Activated CD4-positive, alpha-beta T cell treated with anti-CD3 and anti-CD28 coated beads, Interleukin-2, amount 50 U/mL, for 16 hours (primary cell): ENCODE measurements around the gene MAGOH.
"Not testable (repeated sequence)": the region's sequence is repeated elsewhere in the genome, so short reads cannot be mapped to it uniquely, and the experiment has no call there.

ENCODE experiments used
- DNase-seq: peaks from one replicate; pipeline ENCODE4 v3.0.0-alpha.2; 2020

Gene MAGOH

DNA sequence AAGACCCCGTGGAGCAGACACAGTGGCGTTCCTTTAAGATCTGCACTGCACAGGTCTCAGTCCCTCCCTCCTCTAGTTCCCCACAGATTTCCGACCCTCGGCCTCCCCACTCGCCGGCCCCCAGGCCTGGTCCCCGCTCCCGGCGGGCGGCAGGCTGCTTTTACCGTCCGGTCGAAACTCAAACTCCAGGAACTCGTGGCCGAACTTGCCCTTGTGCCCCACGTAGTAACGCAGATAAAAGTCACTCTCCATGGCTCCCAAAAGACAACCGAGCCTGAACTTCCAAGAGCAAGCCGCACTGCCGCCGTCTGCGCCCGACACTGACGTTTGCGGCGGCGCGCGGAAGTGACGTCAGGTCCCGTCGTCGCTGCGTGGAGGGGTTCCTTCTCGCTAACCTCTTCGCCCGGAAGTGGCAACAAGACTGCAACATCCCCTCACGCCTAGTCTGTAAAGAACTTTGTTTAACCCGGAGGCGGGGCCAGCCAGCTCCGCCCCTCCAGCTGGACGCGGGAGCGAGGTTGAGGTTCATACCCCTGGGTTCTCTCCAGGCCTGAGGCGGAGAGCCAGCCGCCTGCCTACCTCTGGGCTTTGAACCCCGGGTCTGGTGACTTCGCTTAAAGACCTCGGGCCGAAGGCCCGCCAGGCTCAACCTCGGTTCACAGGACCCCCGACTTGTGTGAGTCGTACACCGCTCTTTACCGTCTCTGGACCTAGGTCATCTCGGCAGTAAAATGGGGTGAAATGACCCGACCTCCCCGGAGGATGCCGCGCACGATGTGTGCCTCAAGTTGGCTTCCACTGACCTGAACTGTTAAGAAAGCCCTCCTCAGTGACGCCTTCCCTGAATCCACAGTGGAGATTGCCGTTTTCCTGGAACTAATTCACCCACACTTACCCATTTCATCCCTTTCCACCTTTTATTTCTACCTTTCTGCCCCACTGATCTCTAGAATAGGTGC, at the start of gene MAGOH:
MAGOH (minus strand) TSS at position 322 of the 959 bp plus-strand sequence; CDS start at position 252, 70 bp downstream.
- peak; percentile 97 for DNase-seq

DNA sequence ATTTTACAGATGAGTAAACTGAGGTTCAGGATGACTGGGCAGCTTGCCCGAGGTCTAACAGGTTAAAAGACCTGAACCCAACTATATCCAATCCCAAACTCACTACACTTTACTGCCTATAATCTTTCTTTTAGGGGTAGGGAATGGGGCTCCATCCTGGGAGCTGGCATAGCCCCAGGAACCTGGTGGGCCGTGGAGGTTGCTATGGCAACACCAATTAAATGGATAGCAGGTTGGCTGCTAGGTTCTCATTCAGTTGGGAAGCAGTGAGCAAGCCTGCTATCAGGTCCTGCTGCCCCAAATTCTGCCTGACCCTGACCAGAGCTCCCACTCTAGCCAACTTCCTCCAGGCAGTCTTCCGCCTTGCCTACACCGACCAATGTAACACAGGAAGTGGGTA, 48.6 kb upstream of the MAGOH start:
- no peak for DNase-seq

DNA sequence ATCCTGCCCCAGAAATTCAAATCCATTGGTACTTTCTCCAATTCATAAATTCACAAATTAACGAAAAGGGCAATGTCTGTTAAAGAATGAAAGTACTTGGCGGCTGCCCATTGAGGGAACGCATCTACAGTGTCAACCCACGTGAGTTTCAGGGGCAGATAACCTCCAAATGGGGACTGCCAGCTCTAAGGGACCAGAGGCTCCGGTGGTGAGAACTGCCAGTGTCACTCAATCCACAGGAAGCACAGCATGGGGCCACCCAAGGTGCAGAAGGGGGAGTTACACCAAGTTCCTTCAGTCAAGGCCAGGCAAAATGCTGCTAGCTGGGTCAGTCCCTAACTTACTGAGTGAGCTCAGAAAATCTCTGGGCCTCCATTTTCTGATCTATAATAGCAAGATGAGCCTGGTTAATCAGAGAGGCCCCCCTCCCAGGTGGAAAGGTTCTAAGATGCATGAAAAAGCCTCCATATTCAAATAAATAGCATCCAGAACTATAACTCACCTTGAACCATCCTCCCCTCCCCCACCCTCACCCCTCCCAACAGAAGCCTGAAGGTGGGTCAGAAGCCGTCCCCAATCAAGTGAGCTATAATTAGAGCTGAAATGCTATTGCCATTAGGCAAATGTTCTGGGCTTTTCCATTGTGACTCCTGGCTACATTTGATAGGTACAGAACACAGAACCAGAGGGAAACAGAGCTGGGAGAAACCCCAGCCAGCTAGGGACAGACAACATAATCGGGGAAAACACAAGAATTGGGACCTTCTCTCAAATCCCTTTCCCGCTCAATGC, 47.8 kb upstream of the MAGOH start:
- no peak for DNase-seq

DNA sequence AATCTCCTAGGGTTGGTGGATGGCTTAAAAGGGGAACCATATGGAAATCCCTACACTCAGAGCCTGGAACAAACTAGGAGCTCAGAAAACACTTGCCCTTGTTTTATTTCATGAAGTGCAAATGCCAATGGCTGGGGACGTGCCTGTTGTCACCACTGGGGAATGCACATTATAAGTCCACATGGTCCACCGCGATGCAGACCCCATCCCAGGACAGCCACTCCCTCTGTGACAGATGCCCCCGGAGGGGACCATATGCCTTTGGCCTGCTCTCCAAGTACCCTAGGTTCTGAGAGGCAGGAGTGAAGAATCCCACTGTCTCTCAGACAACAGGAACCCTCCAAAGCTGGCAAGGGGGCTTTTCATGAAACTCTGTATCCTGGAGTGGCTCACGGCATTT, 47.2 kb upstream of the MAGOH start:
- no peak for DNase-seq

DNA sequence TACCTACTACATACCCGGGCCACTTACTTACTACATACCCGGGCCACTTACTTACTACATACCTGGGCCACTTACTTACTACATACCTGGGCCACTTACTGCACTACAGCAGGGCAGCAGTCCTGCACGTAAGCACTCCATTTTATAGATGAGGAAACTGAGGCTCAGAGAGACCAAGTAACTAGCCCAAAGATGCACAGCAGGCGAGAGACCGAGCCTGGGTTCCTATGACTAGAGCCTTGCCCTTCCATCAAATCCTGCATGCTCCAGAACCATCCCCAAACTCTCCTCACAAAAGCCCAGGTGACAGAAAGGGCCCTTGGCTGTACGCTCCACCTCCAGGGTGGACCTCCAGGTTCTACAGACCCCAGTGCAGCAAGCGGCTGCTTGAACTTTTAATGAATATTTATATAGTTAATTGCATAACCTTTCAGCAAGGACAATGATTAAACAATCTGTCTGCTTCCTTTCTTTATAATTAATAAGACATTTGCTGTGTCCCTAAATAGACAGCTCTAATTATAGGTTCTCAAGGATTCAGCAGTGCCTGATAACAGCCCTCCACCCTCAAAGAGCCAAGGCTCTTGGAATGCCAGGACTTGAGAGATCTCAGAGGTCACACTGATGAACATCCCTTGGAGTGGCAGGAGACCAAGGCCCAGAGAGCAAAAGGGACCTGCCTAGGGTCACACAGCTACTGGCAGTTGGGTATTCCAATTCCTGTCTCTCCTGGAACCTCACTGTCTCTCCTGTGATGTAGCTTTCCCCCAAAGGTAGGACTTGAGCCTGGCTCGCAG, 46.1 kb upstream of the MAGOH start:
- no peak for DNase-seq

DNA sequence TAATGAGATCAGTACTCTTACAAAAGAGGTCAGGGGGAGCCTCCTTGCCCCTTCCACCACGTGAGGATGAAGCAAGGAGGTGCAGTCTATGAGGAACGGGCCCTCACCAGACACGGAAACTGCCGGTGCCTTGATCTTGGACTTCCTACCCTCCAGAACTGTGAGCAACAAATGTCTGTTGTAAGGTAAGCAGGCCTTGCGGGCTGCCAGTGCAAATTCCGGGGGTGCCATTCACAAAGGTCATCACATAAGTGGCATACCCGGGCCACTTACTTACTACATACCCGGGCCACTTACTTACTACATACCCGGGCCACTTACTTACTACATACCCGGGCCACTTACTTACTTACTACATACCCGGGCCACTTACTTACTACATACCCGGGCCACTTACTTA, 44.8 kb upstream of the MAGOH start:
- DNase-seq, result not testable (repeated sequence)

DNA sequence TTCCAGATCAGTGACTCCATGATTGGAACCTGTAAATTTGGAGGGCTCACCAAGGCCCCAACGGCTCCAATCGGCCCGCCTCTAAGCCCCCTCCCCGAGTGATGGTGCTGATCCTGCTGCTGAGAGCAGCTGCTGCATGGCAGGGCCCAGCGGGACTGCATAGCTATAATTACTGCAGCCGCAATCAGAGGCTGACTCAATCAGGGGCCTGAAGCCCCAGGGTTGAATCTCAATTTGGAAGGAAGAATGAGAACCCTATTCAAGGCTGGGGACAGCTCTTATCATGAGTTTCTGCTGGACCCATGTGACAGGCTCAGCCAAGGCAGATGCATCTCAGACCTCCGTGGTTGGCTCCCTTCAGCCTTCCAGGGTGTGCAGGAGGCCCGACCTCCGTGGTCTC, 42.8 kb upstream of the MAGOH start:
- no peak for DNase-seq

DNA sequence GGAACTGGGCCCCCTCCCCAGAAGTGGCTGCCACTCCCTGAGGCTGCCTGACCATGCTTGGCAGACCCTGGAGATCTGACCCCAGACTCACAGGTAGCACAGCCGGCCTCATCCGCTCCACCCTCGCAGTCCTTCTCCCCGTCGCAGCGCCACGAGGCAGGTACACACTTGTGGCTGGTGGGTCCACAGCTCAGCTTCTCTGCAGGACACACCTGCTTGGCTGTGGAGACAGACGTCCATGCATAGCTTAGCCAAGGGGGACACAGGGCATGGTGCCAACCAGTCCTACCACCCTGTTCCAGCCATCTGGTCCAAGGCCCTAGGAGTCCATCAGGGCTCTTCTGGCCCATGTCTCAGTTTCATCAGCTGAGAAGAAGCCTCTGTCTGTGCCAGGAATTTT, 42.2 kb upstream of the MAGOH start:
- no peak for DNase-seq

DNA sequence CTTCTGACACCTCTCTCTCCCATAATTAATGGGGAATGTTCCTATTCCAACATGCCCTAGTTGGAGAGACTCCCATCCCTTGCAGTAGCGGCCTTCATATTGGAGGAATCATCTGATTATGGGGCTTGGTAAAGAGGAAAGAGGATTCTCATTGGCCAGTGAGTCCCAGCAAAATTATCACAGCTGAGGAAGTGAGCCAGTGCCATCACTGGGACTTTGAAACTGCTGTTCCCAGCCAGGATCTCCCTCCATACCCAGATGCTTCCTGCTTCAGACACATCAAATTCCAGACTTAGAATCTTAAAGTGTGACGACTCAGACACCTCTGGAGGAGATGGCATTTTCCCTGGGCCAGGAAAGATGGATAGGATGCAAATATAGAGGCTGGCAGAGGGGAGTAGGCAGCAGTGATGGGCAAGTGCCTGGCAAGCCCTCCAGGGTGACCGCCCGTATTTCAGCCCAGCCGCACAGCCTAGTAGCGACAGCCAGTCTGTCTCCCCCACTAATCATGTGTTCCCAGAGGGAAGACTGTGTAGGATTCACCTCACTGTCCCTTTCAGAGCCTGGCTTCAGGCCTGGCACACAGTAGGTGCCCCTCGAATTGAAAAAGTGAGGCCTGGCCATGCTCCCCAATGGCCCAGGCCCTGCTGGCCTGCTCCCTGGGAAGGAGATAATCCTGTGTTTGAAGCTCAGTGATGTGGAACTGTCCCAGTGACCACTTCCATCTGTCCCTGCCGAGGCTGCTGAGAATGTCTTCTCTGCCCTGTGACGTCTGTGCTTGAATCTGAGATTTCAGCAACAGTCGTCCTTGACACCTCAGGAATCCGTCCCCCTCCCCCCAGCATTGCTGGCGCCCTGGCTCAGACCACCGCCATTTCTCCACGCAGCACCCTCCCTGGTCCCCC, 41.2 kb upstream of the MAGOH start:
- DNase-seq, result no peak

DNA sequence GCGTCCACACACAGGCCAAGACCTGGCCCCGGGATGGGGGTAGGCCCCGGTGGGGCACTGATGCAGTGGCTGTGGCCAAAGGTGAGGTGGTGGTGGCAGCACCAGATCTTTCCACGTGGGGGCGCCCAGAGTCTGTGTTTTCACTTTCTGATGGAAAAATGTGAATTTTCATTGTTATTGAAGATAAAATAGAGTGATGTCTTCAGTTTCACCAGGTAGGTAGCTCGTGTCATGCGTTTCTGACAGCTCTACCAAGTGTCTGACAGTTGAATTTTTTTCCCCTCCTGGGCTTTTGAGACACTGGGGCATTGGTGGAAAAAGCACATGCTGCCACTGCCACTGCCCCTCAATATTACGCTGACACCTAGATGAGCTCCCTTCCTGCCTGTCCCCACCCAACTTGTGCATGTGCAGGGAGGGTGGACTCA, 40.0 kb upstream of the MAGOH start:
- DNase-seq, result peak; percentile 52

DNA sequence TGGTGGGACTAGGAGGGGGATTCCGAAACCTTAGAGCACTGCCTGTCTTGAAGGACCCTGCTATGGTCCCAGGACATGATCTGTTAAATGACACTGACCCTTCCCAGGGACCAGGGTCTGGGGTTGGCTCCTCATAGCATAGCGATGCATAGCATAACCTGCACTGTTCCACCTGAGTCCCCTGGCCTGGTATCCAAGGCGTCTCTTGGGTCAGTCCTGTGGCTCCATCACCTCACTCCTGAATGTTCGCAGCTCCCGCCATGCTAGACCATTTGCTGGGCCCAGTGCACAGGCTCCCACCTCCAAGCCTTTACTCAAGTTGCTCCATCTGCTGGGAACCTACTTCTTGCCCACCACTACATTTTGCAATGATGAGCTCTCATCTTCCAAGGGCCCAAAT, 39.0 kb upstream of the MAGOH start:
- DNase-seq, result no peak

DNA sequence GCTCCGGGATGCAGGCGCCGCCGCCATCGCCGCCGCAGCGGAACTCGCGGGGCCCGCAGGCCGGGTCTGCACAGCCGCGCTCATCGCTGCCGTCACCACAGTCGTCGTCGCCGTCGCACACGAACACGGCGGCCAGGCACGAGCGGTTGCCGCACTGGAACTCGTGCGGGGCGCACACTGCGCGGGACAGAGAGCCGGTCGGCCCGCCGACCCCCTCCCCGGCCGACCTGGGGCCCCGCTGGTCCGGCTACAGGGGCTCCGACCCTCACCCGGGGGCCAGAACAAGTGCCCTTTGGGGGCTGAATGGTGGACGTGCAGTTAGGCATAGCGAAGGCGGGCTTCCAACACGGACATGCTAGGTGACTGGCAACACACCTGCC, 38.6 kb upstream of the MAGOH start:
- DNase-seq, result no peak

DNA sequence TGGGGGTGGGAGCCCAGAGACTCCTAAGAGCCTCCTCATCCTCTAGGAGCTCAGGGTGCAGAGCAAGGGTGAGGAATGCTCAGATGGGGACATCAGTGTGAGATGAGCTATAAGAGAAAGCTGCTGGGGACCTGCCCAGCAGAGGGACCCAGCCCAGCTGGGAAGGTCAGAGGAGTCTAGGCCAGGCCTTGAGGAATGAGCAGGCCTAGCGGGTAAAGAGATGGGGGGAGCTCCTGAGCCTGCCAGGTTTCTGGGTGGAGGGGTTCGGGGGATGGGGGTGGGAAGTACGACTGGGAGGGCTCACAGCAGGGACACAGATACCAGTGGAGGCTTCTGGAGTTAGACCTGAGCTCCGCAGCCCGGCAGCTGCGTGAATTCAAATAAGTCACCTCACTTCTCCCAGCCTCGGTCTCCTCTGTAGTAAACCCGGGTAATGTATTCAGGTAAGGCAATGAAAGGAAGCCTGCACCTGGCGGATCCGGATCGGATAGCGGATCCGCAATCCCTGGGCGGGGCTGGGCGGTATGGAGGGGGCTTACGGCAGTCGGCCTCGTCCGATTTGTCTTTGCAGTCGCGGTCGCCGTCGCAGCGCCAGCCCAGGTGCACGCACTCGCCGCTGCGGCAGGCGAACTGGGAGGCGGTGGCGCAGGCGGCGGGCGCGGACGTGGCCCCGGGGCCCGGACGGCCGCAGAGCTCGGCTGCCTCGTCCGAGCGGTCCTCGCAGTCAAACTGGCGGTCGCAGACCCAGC, 38.0 kb upstream of the MAGOH start:
- no peak for DNase-seq

DNA sequence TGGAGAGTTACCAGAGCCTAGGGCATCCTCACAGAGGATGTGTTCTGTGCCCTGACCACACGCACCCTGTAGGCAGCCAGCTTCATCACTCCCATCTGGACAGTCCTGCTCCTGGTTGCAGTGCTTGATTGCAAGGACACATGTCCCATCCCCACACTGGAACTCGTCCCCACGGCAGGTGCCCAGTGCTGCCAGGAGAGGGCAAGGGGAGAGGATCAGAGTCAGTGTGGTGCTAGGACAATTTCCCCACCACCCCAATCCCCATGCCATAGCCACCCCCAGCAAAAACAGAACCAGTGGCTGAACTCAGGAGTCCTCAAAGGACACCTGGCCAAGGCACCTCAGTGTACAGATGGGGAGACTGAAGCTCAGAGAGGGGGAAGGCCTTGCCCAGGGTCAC, 37.2 kb upstream of the MAGOH start:
- no peak for DNase-seq

DNA sequence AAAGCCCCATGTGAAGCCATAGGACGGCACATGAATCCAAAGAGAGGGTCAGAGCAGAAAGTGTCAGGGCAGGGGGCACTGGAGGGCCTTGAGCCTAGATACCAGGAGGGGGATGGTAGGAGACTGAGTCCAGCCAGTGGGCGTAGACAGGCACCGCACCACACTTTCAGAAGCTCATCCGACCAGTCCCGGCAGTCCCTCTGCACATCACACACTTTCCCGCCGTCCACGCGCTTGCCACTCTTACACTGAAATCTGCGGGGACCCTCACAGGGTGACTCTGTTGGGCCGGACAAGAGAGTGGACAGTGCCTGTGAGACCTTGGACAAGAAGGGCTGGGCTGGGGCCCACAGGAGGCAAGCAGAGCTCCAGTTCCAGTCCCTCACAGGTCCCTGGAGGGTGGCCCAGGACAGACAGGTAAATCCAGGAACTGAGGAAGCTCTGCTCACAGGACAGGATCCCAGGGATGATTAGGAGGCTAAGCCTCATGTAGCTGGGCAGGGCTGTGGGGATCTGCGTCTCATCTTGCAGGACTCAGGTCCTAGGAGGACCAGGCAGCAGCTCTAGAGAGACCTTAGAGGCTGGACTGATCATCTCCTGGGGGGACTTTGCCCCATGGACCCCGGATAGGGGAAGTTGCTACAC, 36.3 kb upstream of the MAGOH start:
- DNase-seq, result no peak

DNA sequence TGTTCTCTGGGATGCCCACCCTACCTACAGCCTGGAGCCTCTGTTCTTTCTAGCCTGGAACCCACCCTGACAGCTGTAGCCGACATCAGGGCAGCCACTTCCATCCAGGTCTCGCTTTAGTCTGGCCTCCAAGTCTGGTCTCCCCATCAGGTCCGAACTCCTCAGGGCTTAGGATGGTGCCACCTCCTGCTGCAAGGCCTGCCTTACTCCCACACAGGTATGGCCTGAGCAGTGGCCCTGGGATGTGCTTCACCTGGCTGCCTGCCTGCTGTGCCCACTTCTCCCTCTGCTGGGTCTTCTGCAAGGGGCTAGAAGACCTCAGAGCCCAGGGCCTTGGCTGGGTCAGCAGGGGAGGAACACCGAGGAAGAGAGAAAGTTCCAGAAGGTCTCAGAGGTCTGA, 35.7 kb upstream of the MAGOH start:
- no peak for DNase-seq

DNA sequence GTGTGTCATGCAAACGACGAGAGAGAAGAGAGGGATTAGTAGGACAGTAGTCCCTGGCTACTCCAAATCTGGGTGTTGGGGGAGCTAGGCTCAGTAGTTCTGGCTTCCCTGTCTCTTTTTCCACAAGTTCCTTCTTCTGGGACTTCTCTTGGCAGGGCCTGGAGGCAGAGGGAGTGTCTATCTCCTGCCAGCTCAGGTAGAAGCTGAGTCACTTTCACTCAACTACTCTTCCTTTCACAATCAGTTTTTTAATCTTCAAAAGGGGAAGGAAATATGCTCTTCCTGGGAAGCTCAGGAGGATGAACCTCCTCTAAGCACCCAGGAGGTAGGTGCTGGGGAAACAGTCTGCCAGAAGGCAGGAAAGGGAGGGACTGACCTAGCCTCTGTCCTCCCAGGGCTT, 35.2 kb upstream of the MAGOH start:
- no peak for DNase-seq

DNA sequence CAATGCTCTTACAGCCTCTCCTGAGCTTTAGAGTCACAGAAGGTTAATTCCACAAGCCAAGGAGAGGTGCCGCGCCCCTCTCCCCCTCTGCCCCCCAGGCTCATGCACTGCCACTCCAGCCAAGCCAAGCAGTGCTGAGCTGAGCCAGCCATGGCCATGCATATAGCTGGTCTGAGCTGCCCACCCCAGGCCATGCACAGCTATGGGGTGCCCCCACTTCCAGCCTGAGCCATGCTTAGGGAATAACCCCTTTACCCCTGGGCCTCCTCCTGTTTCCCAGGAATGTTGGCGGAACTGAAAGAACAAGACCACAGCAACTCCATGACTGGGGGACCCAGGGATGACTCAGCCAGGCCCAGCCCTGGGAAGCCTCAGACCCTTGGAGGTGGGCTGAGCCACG, 34.0 kb upstream of the MAGOH start:
- DNase-seq, result no peak

DNA sequence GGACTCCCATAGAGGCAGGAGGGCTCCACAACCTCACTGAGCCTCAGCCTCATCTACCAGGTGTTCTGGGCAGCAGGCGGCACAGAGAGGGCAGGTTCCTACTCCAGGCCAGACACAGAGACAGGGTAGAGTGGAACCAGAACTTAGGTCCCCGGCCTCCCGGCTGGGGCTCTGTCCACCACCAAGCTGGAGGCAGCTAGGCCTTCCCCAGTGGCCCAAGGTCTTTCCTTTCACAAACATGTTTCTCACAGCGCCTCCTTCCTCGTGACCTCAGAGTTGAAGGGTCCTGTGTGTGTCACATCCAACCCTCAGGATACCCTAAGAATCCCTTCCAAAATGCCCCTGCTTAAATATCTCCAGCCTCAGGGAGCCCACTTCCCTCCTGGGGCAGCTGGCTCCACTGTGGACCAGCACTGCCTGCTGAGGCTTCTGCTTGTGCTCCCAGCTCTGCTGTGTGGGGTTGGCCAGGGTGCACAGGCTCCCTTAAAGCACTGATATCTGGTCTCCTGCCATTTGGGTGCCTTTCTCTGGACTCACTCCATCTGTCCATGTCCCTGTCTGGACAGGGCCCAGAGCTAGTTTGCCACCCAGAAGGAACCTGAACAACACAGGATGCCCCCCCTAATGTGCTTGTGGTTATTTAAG, 33.2 kb upstream of the MAGOH start:
- no peak for DNase-seq

DNA sequence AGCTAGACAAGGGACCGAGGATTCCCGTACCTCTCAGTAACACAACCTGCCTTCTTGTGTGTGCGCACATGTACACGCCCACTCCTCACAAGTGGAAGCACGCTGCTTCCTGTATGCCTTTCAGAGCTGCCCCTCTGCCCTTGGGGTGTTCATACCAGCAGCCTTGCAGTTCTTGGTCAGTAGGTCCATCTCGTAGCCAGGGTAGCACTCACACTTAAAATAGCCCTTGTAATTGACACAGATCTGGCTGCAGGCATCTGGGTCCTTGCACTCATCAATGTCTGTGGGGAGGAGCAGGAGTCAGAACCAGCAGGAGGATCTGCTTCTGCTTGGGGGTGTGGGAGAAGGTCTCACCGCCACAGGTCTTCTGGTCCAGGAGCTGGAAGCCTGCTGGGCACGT, 32.6 kb upstream of the MAGOH start:
- no peak for DNase-seq
